GM18499 (cell line): ENCODE data around the gene GOLGA6D.
"Not testable (repeated sequence)": the region's sequence is repeated elsewhere in the genome, so short reads cannot be mapped to it uniquely, and the experiment has no call there.

Source experiments
- ATAC-seq: cut with Tn5 transposase; IDR thresholded peaks from one replicate; pipeline ENCODE4 v1.9.1; 2021; ENCODE audit warnings: moderate number of reproducible peaks; ENCODE audit not compliant: insufficient read depth, unreplicated experiment

The GOLGA6D gene

DNA sequence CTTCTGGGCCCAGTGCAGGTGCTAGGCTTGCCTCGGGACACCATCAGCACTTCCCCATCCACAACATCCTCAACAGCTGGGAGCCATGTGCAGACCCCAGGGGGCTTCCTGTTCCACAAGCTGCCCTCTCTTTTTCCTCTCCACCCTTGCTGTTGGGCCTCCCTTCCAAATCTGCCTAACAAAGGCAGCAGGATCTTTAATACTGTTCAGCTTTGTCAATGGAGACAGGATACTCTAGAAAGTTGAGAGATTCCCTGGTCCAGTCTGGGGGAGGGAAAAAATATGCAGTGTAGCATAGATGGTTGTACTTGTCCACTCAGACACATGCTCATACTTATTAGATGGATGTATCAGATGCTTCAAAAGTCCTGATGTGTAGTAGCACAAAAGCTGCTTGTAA is 4.1 kb upstream of the GOLGA6D start:
- ATAC-seq, result not testable (repeated sequence)

DNA sequence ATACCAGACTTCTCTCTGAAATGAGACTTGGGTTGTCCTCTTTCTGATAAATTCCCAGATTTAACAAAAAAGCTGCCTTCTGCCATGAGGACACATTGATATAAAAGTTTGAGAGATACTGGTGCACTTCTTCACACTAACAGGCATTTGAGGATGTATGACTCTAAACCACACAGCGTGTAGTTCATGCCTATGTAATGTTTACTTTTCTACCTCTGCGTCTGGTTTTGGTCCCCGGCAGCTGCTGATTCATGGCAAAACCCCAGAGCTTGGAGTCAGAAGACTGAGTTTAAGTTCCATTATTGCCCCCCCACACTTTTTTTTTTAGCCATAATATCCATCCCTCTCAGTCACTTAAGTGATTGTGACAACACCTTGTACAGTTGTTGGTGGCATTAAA is 1.5 kb downstream of the GOLGA6D start:
- ATAC-seq, result not testable (repeated sequence)

DNA sequence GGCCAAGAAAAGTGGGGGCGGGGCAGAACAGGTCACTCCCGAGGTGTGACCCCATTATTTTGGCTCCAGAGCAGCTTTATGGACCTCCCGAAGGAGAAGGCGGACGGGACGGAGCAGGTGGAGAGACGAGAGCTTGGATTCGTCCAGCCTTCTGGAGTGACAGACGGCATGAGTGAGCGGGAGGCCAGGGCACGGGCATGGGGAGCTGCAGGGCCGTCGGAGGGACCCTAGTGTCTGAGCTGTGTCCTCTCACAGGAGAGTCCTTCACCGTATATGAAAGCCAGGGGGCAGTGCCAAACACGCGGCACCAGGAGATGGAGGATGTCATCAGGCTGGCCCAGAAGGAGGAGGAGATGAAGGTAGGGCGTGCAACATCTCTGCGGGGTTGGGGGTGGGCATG is 11.0 kb downstream of the GOLGA6D start:
- not testable (repeated sequence) for ATAC-seq

DNA sequence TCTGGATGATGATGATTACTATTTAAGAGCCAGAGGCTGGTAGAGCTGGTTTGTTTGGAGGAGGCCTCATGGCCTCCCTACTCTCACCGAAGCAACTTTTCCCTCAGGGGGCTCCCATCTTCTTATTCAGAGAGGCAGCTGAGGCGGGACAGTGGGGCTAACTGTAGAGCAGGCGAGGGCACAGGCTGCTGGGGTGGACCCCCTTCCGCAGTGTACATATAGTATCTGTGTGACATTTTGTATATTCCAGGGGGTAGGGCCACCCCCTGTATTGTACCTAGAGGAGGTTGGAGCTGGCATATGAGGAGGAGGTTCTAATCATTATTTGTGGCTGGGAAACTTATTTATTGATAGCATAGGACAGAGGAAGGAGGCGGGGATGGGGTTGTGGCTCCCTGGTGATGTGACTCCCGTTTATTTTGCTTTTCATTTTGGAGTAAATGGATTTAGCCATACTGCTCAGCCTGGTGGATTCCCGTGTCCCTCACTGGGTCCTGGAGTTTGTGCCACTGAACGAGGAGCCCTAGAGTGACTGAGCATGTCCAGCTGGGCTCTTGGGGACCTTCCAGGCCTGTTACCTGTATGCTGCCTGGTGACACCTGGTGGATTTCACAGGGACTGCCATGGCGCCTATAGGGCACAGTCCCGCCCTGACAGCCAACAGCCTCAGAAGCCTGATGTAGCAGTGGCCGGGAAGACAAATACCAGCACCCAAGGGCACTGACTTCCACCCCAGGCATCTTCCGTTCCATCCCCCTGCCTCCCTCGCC is 16.1 kb downstream of the GOLGA6D start:
- ATAC-seq, result not testable (repeated sequence)

DNA sequence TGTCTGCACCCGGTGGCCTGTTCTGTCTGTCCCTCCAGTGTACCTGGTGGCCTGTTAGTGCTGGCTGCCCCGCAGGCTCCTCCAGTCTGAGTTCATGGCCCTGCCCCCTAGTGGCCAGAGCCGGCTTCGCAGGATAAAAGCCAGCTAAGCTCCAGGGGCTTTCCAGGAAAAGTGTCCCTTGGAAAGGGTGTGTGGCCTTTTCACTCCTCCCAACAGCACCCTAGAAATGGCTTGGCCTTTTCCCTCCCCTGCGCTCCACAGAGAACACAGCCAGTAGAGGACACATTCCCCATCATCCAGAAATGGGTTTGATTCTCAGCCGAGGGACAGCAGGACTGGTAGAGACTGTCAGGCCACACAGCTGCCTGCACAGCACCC is 16.7 kb downstream of the GOLGA6D start:
- ATAC-seq, result not testable (repeated sequence)

DNA sequence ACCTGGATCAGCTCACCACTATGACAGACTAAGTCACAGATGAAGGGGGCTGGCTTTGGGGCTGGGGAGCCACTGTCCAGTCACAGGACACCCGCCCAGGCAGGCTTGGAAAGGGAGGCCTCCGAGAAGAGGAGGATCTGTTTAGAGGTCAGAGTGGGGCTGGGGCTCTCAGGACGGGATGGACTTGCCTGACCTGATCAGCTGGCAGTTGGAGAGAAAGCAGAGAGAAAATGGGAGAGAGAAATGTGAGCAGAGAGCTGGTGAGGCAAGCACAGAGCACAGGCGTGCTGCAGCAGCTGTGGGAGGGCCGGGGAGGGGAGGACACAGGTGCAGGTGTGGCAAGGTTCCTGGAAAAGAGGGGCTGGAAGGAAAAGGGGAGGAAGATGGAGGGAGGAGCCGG is 17.4 kb downstream of the GOLGA6D start:
- not testable (repeated sequence) for ATAC-seq

DNA sequence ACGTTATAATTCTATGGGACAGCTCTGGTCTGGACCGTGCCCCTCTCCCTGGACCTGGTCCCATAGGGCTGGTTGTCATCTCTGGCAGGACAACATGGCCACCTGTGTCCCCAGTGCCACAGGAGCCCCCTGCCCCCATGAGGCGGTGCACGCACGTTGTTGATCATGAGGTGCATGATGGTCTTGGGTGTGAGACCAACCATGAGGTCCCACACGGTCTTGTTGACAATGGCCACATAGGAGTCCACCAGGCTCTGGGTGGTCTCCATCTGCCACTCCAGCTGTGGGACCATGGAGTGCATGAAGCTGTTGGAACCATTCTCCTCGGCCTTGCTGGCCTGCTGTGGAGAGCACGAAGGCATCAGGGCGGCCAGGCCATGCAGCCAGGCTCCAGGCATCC is 19.7 kb downstream of the GOLGA6D start:
- ATAC-seq, result no peak

DNA sequence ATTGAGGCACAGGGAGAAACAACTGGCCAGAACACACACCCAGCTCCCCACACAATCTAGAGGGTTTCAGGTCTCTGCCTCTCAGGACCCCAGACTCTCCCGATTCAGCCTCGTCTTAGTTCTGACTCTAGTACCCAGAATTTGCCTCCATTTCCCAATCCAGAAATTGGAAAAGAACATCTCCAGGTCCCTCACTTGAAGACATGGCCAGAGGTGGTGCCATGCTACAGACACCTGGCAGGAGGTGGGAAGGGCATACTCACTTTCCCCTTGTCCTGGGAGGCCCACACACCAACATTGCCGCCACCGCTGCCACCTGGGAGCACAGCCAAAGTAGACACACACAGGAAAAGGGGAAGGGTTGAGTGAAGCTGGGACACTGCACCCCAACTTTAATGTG is 20.1 kb downstream of the GOLGA6D start:
- not testable (repeated sequence) for ATAC-seq

DNA sequence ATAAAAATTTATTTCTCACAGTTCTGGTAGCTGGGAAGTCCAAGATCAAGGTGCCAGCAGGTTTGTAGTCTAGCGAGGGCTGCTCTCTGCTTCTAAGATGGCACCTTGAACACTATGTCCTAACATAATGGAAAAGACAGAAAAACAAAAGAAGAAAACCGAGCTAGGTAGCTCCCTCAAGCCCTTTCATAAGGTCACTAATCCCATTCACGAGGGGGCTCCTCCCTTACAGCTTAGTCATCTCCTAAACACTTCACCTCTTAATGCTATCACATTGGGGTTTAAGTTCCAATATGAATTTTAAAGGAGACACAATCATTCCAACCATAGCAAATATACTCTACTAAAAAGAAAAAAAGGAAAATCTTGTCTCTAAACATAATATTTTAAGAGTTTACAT is 23.6 kb downstream of the GOLGA6D start:
- ATAC-seq, result no peak

DNA sequence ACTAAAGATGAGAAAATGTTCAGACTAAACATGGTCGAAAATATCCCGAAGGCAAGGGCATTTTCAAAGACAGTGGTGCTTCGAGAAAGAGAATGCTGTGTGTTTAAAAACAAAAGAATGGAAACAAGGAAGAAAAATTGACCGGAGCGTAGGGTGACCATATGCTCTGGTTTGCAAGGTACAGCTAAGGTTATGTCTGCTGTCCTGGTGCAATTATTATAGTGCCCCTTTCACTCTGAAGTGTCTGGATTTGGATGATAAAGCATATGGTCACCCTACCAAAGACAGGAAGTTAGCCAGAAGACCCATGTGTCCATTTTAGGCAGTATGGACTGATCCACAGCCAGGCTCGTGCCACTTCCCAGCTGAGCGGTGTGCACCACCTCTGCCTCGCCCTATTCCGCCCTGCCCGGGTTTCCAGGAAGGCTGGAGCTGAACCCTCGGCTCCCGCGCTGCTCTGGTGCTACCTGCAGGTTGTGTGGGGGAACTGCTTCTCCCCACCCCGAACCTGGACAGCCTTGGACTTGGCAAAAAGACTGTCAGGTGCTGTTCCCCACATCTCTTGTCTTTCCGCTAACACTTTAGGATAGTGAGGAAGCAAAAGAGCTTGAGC is 25.2 kb downstream of the GOLGA6D start:
- no peak for ATAC-seq

DNA sequence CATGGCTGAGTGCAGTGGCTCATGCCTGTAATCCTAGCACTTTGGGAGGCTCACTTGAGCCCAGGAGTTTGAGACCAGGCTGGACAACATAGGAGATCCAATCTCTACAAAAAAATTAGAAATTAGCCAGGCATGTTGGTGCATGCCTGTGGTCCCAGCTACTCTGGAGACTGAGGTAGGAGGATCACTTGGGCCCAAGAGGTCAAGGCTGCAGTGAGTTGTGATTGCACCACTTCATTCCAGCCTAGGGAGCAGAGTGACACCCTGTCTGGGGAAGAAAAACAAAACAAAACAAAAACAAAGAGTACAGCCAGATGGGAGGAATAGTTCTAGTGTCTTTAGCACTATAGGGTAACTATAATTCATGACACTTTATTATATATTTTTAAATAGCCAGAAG is 27.1 kb downstream of the GOLGA6D start:
- ATAC-seq, result no peak

DNA sequence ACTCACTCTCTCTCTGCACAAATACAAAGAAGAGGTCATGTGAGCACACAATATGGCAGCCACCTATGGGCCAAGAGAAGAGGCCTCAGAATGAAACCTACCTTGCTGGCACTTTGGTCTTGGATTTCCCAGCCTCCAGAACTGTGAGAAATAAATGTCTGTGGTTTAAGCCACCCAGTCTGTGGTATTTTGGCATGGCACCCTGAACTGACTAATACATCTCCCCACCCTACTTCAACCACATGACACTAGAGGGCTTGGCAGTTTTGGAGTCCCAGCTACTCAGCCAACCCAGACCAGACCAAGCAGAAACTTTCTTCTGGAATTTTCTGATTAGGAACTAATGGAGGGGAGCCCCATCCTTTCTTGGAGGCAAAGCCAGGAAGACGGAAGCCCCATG is 29.9 kb downstream of the GOLGA6D start:
- not testable (repeated sequence) for ATAC-seq

DNA sequence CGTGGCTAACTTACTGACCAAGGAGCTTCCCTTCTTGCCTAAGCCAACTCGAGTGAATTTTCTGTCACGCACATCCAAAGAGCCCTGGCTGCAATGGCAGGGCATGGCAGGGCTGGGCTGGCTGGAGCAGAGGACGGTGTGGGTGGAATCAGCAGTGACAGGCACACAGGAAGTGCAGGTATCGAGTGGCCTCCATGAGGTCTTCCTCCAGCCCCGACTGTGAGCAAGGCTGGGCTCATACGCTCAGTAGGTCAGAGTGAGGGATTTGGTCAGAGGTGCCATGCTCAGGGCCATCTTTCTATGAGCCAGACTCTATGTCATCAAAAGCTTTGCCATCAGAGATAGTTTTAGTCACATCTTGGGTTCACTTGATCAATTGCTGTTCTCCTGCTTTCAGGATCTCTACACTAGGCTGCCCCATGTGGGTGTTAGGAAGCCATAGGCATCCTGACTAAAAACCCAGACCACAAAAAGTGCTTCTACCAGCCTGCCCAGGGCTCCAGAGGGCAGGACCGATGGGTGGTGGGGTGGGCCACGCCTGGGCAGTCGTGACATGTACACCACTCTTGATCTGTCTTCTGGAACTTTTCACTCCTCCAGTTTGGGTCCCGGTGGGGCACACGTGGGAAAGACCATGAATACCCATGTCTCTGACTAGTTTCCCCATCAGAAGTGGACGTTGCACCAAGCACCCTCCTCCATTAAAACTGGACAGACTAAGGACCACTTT is 30.6 kb downstream of the GOLGA6D start:
- no peak for ATAC-seq

DNA sequence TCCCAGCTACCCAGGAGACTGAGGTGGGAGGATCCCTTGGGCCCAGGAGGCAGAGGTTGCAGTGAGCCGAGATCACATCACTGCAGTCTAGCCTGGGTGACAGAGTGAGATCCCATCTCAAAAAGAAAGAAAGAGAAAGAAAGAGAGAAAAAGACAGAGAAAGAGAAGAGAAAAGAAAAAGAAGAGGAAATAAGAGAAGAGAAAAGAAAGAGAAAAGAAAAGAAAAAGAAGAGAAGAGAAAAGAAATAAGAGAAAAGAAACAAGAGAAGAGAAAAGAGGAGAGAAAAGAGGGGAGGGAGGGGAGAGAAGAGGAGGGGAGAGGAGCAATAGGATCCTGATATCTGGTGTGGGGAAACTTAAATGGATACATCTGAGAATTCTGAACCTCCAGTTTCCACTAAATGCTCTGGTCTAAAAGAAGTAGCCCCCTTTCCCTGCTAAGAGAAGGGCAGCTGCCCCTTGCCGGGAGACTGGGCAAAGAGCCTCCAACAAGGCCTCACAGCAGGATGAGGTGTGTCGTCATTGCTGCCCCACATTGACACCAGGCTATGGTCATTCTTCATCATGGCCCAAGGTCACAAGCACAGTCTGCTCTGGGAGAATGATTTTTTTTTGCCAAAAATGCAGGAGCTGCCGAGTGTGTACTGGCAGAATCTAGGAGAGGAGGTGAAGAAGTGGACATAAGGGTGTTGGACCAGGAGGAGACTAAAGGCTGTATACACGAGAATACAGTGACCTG is 32.1 kb downstream of the GOLGA6D start:
- no peak for ATAC-seq

DNA sequence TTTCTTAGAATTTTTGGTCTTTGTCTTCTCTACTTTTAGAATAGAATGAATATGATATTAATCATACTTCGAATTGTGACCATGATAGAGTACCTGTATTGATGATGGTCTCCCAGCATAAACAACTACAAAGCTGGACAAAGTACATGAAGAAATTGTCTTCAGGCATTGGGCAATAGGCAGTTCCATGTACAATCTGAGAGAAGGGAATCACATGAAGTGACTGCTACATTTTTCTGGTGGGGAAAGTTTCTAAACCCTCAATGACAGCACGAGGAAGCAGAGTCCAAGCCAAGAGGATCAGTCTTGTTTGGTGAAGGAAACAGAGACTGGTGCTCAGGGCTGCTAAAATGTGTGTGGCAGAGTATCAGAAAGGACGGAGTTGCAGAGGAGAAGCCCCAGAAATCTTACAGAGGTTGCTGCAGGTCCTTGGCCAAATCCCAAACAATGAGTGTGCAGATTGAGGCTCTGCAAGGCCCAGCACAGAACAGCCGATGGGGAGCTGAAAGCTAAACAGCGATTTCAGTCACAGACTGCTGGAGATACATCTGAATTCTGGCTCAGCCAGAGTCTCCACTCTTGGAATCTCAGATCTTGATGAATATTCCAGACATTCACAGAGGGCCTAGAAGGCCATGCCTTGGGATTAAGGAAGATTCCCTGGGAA is 36.7 kb downstream of the GOLGA6D start:
- ATAC-seq, result not testable (repeated sequence)

DNA sequence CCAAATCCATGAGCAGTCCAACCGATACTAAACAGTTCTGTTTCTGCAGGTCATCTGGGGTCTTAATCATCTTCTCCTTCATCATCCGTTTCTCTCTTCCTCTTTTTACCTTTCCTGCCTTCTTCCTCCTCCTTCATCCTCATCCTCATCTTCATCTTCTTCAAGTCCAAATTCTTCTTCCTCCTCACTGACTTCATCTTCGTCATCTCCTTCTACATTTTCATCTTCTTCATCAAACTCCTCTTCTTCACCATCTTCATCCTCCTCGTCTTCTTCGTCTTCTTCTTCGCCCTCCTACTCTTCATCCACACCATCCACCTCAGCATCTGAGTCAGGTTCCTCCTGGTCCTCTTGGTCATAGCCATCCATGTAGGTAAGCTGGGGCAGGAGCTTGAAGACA is 39.1 kb downstream of the GOLGA6D start:
- no peak for ATAC-seq

DNA sequence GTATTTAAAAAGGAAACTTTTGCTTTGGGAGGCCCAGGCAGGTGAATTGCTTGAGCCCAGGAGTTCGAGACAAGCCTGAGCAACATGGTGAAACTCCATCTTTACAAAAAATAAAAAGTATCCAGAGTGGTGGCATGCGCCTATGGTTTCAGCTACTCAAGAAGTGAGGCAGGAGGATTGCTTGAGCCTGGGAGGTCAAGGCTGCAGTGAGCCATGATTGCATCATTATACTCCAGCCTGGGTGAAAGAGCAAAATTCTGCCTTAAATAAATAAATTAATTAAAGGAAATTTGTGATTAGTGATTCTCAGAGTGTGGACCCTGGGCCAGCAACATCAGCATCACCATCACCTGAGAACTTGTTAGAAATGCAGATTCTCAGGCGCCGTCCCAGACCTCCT is 43.3 kb downstream of the GOLGA6D start:
- no peak for ATAC-seq

DNA sequence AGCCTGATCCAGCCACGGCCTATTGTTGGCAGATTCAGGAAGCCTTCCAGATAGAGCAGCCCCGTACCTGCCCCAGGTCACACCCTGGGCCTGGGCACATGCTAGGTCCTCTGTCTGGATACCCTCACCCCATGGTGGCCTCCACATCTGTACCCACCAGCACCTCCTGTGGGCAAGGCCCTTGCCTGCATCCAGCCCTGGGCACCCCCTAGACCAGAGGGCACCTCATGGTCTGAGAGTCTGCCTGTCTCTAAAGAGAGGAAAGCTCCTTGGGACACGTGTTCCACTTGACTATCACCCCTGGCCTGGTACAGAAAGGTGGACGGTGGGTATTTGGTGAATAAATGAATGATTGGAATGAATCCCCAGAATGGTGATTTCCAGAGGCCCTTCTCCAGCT is 44.4 kb downstream of the GOLGA6D start:
- no peak for ATAC-seq

DNA sequence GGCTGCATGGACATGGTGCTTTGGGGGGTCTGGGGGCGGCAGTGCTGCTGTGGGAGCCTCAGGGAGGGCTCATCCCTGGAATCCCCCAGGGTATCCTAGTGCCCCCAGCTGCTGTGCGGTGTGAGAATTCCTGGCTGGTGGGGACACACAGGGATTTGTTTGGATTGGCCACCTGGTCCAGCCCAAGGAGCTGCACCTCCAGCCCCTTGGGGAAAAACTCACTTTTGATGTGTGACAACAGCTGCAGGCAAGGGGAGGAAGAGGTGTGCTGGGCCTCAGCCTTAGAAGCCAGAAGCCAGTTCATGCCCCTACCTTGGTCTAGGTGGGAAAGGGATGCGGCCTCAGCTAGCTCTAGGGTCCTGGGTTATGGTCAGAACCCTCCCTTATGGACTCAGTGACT is 44.9 kb downstream of the GOLGA6D start:
- no peak for ATAC-seq
